GM19025 (cell line): ENCODE results near the gene NUP85.
"Not testable (repeated sequence)": the region's sequence is repeated elsewhere in the genome, so short reads cannot be mapped to it uniquely, and the experiment has no call there.

Experiments used
- ATAC-seq: cut with Tn5 transposase; IDR thresholded peaks from one replicate; pipeline ENCODE4 v1.9.1; 2021; ENCODE audit warnings: mild to moderate bottlenecking, low read depth, moderate library complexity; ENCODE audit not compliant: unreplicated experiment

NUP85 gene, protein sequence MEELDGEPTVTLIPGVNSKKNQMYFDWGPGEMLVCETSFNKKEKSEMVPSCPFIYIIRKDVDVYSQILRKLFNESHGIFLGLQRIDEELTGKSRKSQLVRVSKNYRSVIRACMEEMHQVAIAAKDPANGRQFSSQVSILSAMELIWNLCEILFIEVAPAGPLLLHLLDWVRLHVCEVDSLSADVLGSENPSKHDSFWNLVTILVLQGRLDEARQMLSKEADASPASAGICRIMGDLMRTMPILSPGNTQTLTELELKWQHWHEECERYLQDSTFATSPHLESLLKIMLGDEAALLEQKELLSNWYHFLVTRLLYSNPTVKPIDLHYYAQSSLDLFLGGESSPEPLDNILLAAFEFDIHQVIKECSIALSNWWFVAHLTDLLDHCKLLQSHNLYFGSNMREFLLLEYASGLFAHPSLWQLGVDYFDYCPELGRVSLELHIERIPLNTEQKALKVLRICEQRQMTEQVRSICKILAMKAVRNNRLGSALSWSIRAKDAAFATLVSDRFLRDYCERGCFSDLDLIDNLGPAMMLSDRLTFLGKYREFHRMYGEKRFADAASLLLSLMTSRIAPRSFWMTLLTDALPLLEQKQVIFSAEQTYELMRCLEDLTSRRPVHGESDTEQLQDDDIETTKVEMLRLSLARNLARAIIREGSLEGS

DNA sequence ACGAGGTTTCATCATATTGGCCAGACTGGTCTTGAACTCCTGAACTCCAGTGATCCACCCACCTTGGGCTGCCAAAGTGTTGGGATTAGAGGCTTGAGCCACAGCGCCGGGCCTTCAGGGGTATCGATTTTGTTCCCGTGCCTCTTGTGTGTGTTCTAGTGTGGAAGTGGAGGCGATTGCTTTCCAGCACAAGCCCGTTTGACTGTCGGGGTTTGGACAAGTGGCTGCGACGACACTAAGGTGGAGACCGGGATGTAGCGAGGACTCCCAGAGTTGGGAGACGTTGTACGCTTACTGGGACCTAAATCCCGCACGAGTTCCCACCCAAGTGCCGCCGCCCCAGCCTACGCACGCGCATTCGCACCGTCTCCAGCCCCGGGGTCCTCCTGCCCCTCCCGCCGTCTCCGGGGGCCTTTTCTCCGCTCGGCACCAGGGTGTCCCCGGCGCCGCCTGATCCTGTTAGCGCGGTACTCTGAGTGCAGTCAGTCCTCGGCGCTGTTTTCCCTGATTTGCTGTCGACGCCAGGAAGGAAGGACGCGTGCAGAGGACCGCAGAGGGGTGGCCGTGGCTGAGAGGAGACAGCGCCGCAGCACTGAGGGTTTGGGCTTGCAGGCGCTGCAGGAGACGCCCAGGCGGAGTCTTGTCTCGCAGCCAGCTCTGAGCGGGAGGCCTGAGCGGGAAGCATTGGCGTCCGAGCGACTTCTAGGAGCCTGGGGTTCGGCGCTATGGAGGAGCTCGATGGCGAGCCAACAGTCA lies at the start of gene NUP85:
TSS of gene NUP85 (plus strand) at position 643 of the 756 bp plus-strand sequence. CDS start at position 726, 83 bp downstream.
- peak; percentile 72 for ATAC-seq

DNA sequence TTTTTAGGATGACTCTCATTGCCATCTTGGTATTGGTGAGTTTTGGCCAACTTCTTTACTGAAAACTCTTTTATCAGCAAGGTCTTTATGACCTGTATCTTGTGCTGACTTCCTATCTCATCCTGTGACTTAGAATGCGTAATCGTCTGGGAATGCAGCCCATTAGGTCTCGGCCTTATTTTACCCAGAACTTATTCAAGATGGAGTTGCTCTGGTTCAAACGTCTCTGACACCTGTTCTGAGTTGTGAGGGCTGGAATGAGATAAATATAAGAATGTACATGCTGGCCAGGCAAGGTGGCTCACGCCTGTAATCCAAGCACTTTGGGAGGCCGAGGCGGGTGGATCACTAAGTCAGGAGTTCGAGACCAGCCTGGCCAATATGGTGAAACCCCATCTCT lies 47.0 kb upstream of the NUP85 start:
- not testable (repeated sequence) for ATAC-seq

DNA sequence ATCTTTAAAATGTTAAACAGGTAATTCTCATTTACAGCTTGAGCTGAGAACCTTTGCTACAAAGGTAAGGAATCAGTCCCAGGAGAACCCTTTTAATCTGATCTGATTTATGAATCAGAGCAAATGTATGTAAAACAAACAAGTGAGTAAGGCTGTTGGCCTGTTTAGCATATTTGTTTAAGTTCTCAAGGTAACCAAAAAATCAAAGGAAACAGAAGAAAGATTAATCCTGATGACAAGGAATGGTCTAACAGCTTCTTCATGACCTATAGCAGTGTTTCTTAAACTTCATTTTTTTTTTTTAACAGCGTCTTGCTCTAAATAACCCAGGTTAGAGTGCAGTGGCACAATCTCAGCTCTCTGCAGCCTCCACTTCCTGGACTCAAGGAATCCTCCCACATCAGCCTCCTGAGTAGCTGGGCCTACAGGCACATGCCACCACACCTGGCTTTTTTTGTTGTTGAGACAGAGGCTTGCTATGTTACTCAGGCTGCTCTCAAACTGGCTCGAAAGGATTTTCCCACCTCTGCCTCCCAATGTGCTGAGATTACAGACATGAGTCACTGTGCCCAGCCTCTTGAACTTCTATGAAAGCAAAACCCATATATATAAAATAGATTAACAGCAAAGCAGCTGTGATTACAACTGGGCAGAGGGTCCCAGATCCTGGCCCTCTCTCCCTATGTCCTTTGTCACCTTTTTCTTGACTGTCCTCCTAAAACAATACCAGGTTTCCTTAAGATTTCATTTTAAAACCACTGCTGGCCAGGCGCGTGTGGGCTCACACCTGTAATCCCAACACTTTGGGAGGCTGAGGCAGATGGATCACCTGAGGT lies 46.1 kb upstream of the NUP85 start:
- ATAC-seq = no peak

DNA sequence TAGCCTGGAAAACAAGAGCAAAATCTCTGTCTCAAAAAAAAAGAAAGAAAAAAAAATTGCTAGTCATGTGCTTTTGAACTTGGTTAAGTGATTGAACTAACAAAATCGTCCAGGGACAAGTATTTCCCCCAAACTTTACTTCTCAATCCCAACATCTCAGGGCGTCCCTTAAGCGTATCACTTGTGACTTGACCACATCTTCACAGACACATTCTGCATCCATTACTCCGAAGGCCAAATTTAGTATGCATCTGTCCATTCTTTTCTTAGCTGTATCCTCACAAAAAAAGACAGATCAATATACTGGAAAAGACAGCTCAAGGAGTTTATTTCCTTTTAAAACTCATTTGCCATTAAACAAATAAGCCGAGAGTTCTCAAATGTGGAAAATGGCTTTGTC lies 45.3 kb upstream of the NUP85 start:
- no peak for ATAC-seq

DNA sequence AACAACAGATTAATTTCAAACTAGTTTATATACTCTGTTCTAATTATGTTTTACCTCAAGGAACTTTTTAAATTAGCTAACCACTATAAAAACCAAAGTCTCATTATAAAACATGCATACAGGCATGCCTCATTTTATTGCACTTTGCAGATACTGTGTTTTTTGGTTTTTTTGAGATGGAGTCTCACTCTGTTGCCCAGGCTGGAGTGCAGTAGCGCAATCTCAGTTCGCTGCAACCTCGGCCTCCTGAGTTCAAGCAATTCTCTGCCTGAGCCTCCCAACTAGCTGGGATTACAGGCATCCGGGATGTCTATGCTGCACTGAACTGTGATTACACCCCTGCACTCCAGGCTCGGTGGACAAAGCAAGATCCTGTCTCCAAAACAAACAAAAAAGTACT lies 42.4 kb upstream of the NUP85 start:
- no peak for ATAC-seq

DNA sequence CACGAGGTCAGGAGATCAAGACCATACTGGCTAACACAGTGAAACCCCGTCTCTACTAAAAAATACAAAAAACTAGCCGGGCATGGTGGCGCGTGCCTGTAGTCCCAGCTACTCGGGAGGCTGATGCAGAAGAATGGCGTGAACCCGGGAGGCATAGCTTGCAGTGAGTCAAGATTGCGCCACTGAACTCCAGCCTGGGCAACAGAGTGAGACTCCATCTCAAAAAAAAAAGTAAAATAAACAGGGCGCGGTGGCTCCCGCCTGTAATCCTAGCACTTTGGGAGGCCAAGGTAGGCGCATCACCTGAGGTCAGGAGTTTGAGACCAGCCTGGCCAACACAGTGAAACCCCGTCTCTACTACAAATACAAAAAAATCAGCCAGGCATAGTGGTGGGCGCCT lies 40.9 kb upstream of the NUP85 start:
- ATAC-seq = not testable (repeated sequence)

DNA sequence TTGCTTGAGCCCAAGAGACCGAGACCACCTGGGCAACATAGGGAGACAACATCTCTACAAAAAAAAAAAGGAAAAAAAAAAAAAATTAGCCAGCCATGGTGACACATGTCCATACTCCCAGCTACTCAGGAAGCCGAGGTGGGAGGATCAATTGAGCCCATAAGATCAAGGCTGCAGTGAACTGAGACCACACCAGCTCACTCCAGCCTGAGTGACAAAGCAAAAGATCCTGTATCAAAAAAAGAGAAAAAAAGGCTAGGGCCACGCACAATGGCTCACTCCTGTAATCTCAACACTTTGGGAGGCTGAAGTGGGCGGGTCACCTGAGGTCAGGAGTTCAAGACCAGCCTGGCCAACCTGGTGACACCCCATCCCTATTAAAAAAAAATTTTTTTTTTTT lies 36.5 kb upstream of the NUP85 start:
- ATAC-seq = no peak

DNA sequence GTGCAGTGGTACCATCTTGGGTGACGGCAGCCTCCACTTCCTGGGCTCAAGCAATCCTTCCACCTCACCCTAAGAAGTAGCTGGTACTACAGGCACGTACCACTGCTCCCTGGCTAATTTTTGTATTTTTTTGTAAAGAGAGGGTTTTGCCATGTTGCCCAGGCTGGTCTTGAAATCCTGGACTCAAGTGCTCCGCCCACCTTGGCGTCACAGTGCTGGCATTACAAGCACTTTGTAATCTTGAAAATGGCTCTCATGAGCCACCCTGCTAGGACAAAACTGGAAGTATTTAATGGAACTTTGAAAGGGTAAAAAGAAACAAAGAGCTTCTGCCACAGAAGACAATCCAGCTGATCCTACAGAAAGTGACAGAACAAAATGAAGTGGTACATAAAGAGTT lies 32.0 kb upstream of the NUP85 start:
- ATAC-seq = no peak

DNA sequence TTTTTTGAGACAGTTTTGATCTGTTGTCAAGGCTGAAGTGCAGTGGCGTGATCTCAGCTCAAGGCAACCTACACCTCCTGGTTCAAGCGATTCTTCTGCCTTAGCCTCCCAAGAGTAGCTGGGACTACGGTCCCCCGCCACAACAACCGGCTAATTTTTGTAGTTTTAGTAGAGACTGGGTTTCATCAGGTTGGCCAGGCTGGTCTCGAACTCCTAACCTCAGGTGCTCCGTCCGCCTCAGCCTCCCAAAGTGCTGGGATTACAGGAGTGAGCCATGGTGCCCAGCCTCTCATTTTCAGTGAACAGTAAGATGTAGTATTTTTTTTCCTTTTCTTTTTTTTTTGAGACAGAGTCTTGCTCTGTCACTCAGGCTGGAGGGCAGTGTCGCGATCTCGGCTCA lies 30.5 kb upstream of the NUP85 start:
- no peak for ATAC-seq

DNA sequence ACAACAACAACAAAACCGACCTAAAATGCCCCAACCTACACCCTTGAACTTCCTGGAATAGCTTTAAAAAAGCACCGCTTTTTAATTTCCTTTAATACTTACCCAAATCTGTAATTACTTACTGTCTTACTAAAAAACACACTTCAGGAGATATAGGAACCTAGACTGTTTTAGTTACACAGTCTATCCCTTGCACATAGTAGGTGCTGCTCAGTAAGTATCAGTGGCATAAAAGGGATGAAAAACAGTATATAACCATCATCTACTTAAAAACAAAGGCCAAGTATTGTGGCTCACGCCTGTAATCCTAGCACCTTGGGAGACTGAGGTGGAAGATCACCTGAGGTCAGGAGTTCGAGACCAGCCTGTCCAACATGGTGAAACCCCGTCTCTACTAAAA lies 28.9 kb upstream of the NUP85 start:
- ATAC-seq = no peak

DNA sequence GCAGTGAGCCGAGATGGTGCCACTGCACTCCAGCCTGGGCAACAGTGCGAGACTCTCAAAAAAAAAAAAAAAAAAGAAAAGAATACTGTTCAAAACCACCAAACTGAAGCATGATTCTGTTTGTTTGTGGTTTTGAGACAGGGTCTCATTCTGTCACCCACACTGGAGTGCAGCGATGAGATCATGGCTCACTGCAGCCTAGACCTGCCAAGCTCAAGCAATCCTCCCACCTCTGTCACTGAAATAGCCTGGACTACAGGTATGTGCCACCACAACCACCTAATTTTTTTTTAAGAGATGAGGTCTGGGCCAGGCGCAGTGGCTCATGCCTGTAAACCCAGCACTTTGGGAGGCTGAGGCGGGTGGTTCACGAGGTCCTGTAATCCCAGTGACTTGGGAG lies 27.0 kb upstream of the NUP85 start:
- ATAC-seq = no peak

DNA sequence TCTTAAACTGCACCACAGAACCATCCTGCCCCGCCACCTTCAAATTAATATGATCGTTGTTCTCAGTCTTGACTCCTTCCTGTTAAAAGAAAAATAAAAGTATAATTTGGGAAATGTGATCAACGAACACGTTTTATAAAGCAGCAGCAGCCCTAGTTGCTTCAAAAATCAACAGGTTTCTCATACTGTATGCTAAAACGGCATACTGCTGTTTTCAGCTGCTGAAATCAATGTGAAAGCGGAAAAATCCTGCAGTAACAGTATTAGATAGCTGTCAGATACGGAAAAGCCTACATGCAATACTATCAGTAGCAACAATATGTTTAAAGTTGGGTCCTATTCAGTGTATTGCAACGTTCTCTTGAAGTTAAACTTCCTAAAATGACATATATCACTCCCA lies 24.4 kb upstream of the NUP85 start:
- ATAC-seq = no peak

DNA sequence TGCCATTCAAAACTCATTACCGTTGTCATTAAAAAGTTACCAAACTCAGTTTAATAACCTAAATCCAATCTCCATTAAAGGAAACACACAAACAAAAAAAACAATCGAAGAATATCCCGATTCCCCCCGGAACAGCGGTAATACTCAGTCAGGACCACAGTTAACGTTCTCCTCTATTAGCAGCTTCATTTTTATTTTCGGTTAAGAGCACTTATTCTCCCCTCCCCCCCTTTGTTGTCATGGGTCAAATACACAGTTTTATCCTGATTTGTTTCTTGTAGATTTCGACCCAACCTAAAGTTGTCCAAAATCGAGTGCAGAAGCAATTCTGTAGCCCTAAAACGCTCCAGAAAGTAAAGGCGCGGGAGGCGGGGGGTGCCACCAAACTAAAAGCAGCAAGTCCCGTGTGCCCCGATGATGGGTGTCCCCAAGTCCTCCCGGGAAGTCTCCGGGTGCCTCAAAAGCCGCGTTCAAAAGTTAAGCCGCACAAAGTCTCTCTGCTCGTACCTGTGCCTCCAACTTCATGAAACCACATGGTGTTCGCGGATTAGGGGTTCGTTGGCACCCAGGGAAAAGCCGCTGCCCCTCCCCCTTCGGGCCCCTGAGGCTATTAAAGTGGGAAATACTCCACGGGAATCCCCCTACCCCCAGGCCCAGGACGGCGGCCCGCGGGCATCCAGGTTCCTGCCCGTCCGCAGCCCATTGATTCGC lies 23.7 kb upstream of the NUP85 start:
- ATAC-seq = no peak

DNA sequence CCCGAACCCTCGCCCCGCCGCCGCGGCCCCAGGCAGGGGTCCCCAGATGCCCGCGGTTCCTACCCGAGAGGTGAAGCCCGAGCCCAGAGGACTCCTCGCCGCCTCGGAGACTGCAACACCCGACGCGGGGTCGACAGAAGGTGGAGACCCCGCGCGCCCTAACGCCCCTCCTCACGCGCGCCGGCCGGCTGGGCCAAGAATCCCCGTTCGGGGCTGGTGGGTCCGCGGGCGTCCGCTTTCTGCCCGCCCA lies 23.2 kb upstream of the NUP85 start:
- peak; percentile 16 for ATAC-seq

DNA sequence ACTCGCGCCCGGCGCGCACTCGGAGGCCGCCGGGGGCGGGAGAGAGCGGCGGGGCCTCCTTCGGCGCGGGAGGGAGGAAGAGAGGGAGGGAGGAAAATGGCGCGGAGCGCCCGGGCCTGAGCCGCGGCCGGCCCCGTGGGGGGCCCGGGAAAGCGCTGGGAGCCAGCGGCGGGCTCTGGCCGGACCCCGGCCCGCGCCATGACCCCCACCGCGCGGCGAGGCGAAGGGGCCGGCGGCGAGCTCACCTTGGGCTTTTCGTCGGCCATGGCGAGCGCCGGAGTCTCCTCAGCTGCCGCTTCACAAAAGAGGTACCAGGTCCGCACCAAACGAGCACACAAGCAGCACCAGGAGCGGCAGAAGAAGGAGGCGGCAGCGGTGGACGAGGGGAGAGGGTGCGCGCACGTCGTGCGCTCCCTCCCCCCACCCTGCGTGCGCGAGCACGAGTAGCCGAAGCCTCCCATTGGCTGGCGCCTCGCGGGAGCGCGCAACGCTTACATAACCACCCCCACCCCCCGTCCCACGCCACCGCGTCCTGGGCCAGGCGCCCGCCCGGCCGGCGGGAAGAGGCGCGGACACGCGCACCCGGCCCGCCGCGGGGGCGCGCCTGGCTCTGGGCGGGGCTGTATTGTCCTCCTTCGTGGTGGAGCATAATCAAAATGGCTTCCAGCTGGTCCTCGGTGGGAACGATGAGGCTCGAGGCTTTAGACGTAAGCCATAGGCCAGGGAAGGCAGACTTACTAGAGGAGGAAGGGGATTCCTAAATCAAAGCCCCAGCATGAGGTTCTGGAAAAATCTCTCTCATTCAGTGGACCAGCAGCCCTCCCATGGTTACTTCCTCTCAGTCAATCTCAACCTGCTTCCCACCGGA lies 22.7 kb upstream of the NUP85 start, which contains the start of gene SUMO2:
TSS of gene SUMO2 (minus strand) at position 391 of the 868 bp plus-strand sequence. CDS start at position 266, 125 bp downstream.
- ATAC-seq = peak; percentile 66

DNA sequence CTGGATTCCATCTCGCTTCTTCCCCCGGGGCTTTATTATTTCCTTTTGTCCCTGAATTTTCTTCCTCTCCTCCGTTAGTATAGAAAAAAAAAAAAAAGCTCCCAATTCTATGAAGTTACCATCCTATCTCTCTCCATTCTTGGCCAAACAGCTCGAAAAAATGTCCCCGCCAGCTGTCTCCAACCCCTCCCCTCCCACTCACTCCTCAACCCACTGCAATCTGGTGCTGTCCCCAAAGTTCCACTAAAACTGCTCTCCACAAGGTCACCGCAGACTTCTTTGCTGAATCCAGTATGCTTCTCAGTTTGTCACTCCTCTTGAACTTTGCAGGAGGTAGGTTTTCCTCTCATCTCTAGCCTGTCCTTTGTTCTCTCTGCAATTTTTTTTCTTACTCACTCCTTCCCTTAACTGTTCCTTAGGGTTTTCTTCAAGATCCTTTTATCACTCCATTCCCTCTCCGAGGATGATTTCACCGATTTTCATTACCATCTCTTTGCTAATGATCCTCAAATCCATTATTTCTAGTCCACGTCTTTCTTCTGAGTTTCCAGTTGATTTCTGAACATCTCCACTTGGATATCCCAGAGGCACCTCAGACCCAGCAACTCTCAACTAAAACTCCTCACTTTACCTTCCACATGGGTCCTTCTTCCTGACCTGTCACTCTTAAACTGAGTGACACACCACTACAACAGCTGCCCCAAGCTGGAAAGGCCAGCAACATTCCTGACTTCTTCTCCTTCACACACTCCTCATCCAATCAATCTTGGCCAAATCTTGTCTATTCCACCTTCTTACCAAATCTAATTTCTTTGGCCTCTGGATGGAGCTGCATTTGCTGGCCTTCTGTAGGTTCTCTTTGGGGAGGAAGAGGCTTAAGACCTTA lies 21.2 kb upstream of the NUP85 start:
- no peak for ATAC-seq

DNA sequence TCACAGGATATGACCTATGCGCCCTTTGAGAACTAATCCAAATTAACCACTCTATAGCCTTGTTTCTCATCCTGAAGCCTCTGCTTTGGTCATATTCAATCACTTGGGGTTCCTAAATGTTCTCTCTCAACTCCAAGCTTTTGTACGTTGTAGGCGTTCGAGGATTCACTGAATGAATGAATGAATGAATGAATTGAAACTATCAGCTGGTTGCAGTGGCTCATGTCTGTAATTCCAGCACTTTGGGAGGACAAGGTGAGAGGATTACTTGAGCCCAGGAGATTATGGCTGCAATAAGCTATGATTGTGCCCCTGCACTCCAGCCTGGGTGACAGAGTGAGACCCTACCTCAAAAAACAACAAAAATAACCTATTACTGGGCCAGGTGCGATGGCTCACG lies 16.9 kb upstream of the NUP85 start:
- ATAC-seq = no peak

DNA sequence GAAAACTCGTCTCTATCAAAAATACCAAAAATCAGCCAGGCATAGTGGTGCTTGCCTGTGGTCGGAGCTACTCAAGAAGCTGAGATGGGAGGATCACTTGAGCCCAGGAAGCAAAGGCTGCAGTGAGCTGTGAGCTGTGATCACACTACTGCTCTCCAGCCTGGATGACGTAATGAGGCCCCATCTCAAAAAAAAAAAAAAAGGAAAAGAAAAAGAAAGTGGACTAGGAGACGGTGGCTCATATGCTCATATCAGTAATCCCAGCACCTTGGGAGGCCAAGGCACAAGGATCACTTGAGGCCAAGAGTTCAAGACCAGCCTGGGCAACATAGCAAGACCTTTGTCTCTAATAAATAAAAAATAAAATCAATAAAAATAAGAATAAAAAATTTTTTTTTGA lies 13.9 kb upstream of the NUP85 start:
- ATAC-seq = no peak
